ENCODE data around the gene SETD1A. TPM values are rescaled to one million over a fixed set of nuclear protein-coding genes. Genes with fewer than 3 reads are reported as not detected.

The SETD1A gene
- total and polyA plus RNA-seq, 5 donors from 2014 or later: 0.33 to 35.2 (median 0.85) TPM

- Histone ChIP-seq H3K4me1 (ENCODE audit: control insufficient read depth, insufficient read depth, low read length, poor library complexity, severe bottlenecking) (peaks cover 12% of the 10 kb centered on the region), H3K9me3 (ENCODE audit: control insufficient read depth in 2 of 2, low read length in 2 of 2) (no peaks in the 10 kb centered on the region), H3K27ac (ENCODE audit: insufficient read depth, low read length, poor library complexity, severe bottlenecking) (no peak overlapping the region), H3K4me3 (ENCODE audit: low read depth, low read length) (no peak overlapping the region), H3K36me3 (ENCODE audit: control insufficient read depth, insufficient read depth, low read length) (no peaks in the 10 kb centered on the region), H3K27me3 (ENCODE audit: control insufficient read depth, insufficient read depth, low read length) (no peaks in the 10 kb centered on the region)
- H3K9me3 Mint-ChIP-seq: peaks cover 0 to 1% (median 0%) of the 10 kb centered on the region in 7 donors
- peak overlapping the region in 3 of 4 donors; percentile 30 to 71 (median 62) for H3K4me3 Mint-ChIP-seq
- peaks cover 14% of the 10 kb centered on the region for H3K27me3 Mint-ChIP-seq
- H3K36me3 Mint-ChIP-seq: no peaks in the 10 kb centered on the region
- DNase-seq (no peak), ATAC-seq (ENCODE audit: low read depth in 2 of 2) (no peak)
- peaks cover 0 to 9% (median 1%) of the 10 kb centered on the region in 4 donors for H3K4me1 Mint-ChIP-seq
- H3K27ac Mint-ChIP-seq: no peak overlapping the region
These were observed 38.4 kb downstream of the SETD1A start for GRCh38 chr16:30995927-30996323.

- peaks cover 12% of the 10 kb centered on the region for H3K4me1 ChIP-seq (ENCODE audit: control insufficient read depth, insufficient read depth, low read length, poor library complexity, severe bottlenecking)
- no peaks in the 10 kb centered on the region for H3K9me3 ChIP-seq (ENCODE audit: control insufficient read depth in 2 of 2, low read length in 2 of 2)
- Mint-ChIP-seq H3K9me3 (peaks cover 0 to 1% (median 0%) of the 10 kb centered on the region in 7 donors), H3K27ac (peak overlapping the region; percentile 52 to 79 (median 78)), H3K36me3 (no peaks in the 10 kb centered on the region), H3K4me1 (peaks cover 0 to 9% (median 1%) of the 10 kb centered on the region in 4 donors), H3K4me3 (peak overlapping the region; percentile 61 to 82 (median 75)), H3K27me3 (peaks cover 13% of the 10 kb centered on the region)
- H3K4me3 ChIP-seq (ENCODE audit: low read depth, low read length): peak overlapping the region; percentile 41
- no peak for ATAC-seq (ENCODE audit: low read depth in 2 of 2)
- peak overlapping the region; percentile 51 for H3K27ac ChIP-seq (ENCODE audit: insufficient read depth, low read length, poor library complexity, severe bottlenecking)
- no peaks in the 10 kb centered on the region for H3K36me3 ChIP-seq (ENCODE audit: control insufficient read depth, insufficient read depth, low read length)
- H3K27me3 ChIP-seq (ENCODE audit: control insufficient read depth, insufficient read depth, low read length): no peaks in the 10 kb centered on the region
- DNase-seq: no peak
These were observed 38.9 kb downstream of the SETD1A start for GRCh38 chr16:30996324-30996984.

GRCh38 chr16:30996985-30997724, 39.6 kb downstream of the SETD1A start:
- Histone ChIP-seq H3K27me3 (ENCODE audit: control insufficient read depth, insufficient read depth, low read length) (no peaks in the 10 kb centered on the region), H3K4me1 (ENCODE audit: control insufficient read depth, insufficient read depth, low read length, poor library complexity, severe bottlenecking) (peaks cover 12% of the 10 kb centered on the region), H3K9me3 (ENCODE audit: control insufficient read depth in 2 of 2, low read length in 2 of 2) (no peaks in the 10 kb centered on the region), H3K27ac (ENCODE audit: insufficient read depth, low read length, poor library complexity, severe bottlenecking) (peak overlapping the region; percentile 51), H3K36me3 (ENCODE audit: control insufficient read depth, insufficient read depth, low read length) (no peaks in the 10 kb centered on the region), H3K4me3 (ENCODE audit: low read depth, low read length) (peak overlapping the region; percentile 41)
- no peaks in the 10 kb centered on the region for H3K36me3 Mint-ChIP-seq
- H3K9me3 Mint-ChIP-seq: peaks cover 0 to 1% (median 0%) of the 10 kb centered on the region in 7 donors
- peak overlapping the region; percentile 52 to 79 (median 78) for H3K27ac Mint-ChIP-seq
- H3K27me3 Mint-ChIP-seq: peaks cover 12% of the 10 kb centered on the region
- peak; percentile 96 to 97 for ATAC-seq (ENCODE audit: low read depth in 2 of 2)
- peaks cover 0 to 9% (median 1%) of the 10 kb centered on the region in 4 donors for H3K4me1 Mint-ChIP-seq
- DNase-seq: peak; percentile 64 to 76 (median 75)
- H3K4me3 Mint-ChIP-seq: peak overlapping the region; percentile 61 to 82 (median 79)

GRCh38 chr16:30997725-30998711, 40.5 kb downstream of the SETD1A start:
- no peak overlapping the region for H3K27ac ChIP-seq (ENCODE audit: insufficient read depth, low read length, poor library complexity, severe bottlenecking)
- peaks cover 12% of the 10 kb centered on the region for H3K4me1 ChIP-seq (ENCODE audit: control insufficient read depth, insufficient read depth, low read length, poor library complexity, severe bottlenecking)
- no peaks in the 10 kb centered on the region for H3K36me3 ChIP-seq (ENCODE audit: control insufficient read depth, insufficient read depth, low read length)
- peaks cover 0 to 9% (median 1%) of the 10 kb centered on the region in 4 donors for H3K4me1 Mint-ChIP-seq
- H3K27me3 Mint-ChIP-seq: peaks cover 14% of the 10 kb centered on the region
- no peaks in the 10 kb centered on the region for H3K27me3 ChIP-seq (ENCODE audit: control insufficient read depth, insufficient read depth, low read length)
- ATAC-seq (ENCODE audit: low read depth in 2 of 2): no peak
- peak overlapping the region; percentile 52 to 76 (median 64) for H3K4me3 Mint-ChIP-seq
- DNase-seq: no peak
- peaks cover 0 to 1% (median 0%) of the 10 kb centered on the region in 7 donors for H3K9me3 Mint-ChIP-seq
- no peak overlapping the region for H3K27ac Mint-ChIP-seq
- no peak overlapping the region for H3K4me3 ChIP-seq (ENCODE audit: low read depth, low read length)
- H3K36me3 Mint-ChIP-seq: no peaks in the 10 kb centered on the region
- H3K9me3 ChIP-seq (ENCODE audit: control insufficient read depth in 2 of 2, low read length in 2 of 2): no peaks in the 10 kb centered on the region

GRCh38 chr16:30998852-30999761, 41.6 kb downstream of the SETD1A start:
- Mint-ChIP-seq H3K27me3 (peaks cover 14% of the 10 kb centered on the region), H3K9me3 (peaks cover 0 to 1% (median 0%) of the 10 kb centered on the region in 7 donors), H3K4me3 (peak overlapping the region in 2 of 4 donors; percentile 28 to 41), H3K36me3 (no peaks in the 10 kb centered on the region), H3K4me1 (peaks cover 0 to 11% (median 1%) of the 10 kb centered on the region in 4 donors), H3K27ac (peak overlapping the region in 1 of 3 donors; percentile 2)
- DNase-seq (no peak), ATAC-seq (ENCODE audit: low read depth in 2 of 2) (no peak)
- H3K27ac ChIP-seq (ENCODE audit: insufficient read depth, low read length, poor library complexity, severe bottlenecking): no peak overlapping the region
- H3K4me3 ChIP-seq (ENCODE audit: low read depth, low read length): no peak overlapping the region
- no peaks in the 10 kb centered on the region for H3K27me3 ChIP-seq (ENCODE audit: control insufficient read depth, insufficient read depth, low read length)
- H3K9me3 ChIP-seq (ENCODE audit: control insufficient read depth in 2 of 2, low read length in 2 of 2): no peaks in the 10 kb centered on the region
- no peaks in the 10 kb centered on the region for H3K36me3 ChIP-seq (ENCODE audit: control insufficient read depth, insufficient read depth, low read length)
- peaks cover 12% of the 10 kb centered on the region for H3K4me1 ChIP-seq (ENCODE audit: control insufficient read depth, insufficient read depth, low read length, poor library complexity, severe bottlenecking)

GRCh38 chr16:31000671-31001382, 43.3 kb downstream of the SETD1A start:
- H3K36me3 Mint-ChIP-seq: no peaks in the 10 kb centered on the region
- no peaks in the 10 kb centered on the region for H3K27me3 ChIP-seq (ENCODE audit: control insufficient read depth, insufficient read depth, low read length)
- no peaks in the 10 kb centered on the region for H3K9me3 ChIP-seq (ENCODE audit: control insufficient read depth in 2 of 2, low read length in 2 of 2)
- DNase-seq: no peak
- no peak overlapping the region for H3K27ac ChIP-seq (ENCODE audit: insufficient read depth, low read length, poor library complexity, severe bottlenecking)
- H3K4me1 Mint-ChIP-seq: peaks cover 0 to 11% (median 0%) of the 10 kb centered on the region in 4 donors
- H3K27ac Mint-ChIP-seq: no peak overlapping the region
- H3K4me3 Mint-ChIP-seq: no peak overlapping the region
- ATAC-seq (ENCODE audit: low read depth in 2 of 2): no peak
- no peak overlapping the region for H3K4me3 ChIP-seq (ENCODE audit: low read depth, low read length)
- H3K9me3 Mint-ChIP-seq: no peaks in the 10 kb centered on the region
- H3K36me3 ChIP-seq (ENCODE audit: control insufficient read depth, insufficient read depth, low read length): no peaks in the 10 kb centered on the region
- peaks cover 20% of the 10 kb centered on the region for H3K27me3 Mint-ChIP-seq
- peaks cover 12% of the 10 kb centered on the region for H3K4me1 ChIP-seq (ENCODE audit: control insufficient read depth, insufficient read depth, low read length, poor library complexity, severe bottlenecking)

Measured in CD4-positive, CD25-positive, alpha-beta regulatory T cell (primary cell).